GM23338 (cell line): Measurements from ENCODE around the gene ZBTB7A. TPM values are rescaled to one million over a fixed set of nuclear protein-coding genes. Genes with fewer than 3 reads are reported as not detected.

Source experiments
- ATAC-seq: fragments of 200-7000 bp; cut with Tn5 transposase; 3 replicates; pipeline ENCODE4 v1.9.1; 2020
- DNase-seq: peaks from one replicate; pipeline ENCODE4 v3.0.0-alpha.2; 2015; ENCODE audit warnings: low spot score
- H2AFZ ChIP-seq: fragments of 200-600 bp; sonication (generic); 2 replicates; pipeline ENCODE4 v1.8.0; 2016; ENCODE audit warnings: antibody characterized with exemption, mild to moderate bottlenecking, moderate library complexity
- H3F3A ChIP-seq: fragments of 200-600 bp; sonication (generic); replicated peaks from 2 replicates; pipeline ENCODE4 v1.8.0; 2017; ENCODE audit warnings: antibody characterized with exemption, mixed run types, low read depth
- H3K27ac ChIP-seq: fragments of 200-600 bp; sonication (generic); 2 replicates; pipeline ENCODE4 v1.6.1; 2016; ENCODE audit warnings: low read depth
- H3K27me3 ChIP-seq: fragments of 200-600 bp; sonication (generic); 2 replicates; pipeline ENCODE4 v1.8.0; 2016; ENCODE audit warnings: mild to moderate bottlenecking, mixed run types, moderate library complexity; ENCODE audit not compliant: insufficient read depth
- H3K36me3 ChIP-seq: fragments of 200-600 bp; sonication (generic); 2 replicates; pipeline ENCODE4 v1.8.0; 2016; ENCODE audit warnings: mild to moderate bottlenecking; ENCODE audit not compliant: insufficient read depth
- H3K4me1 ChIP-seq: fragments of 200-600 bp; sonication (generic); 2 replicates; pipeline ENCODE4 v1.8.0; 2016; ENCODE audit warnings: mild to moderate bottlenecking, moderate library complexity; ENCODE audit not compliant: insufficient read depth
- H3K4me2 ChIP-seq: fragments of 200-600 bp; sonication (generic); 2 replicates; pipeline ENCODE4 v1.7.1; 2017; ENCODE audit warnings: mixed run types
- H3K4me3 ChIP-seq: fragments of 200-600 bp; sonication (generic); 2 replicates; pipeline ENCODE4 v1.6.1; 2016; ENCODE audit warnings: mixed run types
- H3K79me2 ChIP-seq: fragments of 200-600 bp; sonication (generic); replicated peaks from 2 replicates; pipeline ENCODE4 v1.8.0; 2017; ENCODE audit warnings: mild to moderate bottlenecking; ENCODE audit not compliant: insufficient read depth
- H3K9me2 ChIP-seq: fragments of 200-600 bp; sonication (generic); 2 replicates; pipeline ENCODE4 v1.8.0; 2017; ENCODE audit not compliant: insufficient read depth
- H4K20me1 ChIP-seq: fragments of 200-600 bp; sonication (generic); replicated peaks from 2 replicates; pipeline ENCODE4 v1.8.0; 2017; ENCODE audit warnings: mild to moderate bottlenecking; ENCODE audit not compliant: insufficient read depth
- H3K27ac Mint-ChIP-seq: 2 replicates; pipeline ENCODE4 v1.8.0; 2020; ENCODE audit warnings: inconsistent platforms, mild to moderate bottlenecking, moderate library complexity, mixed read lengths
- H3K27me3 Mint-ChIP-seq: 3 replicates; pipeline ENCODE4 v1.8.0; 2022; ENCODE audit warnings: low read depth, mild to moderate bottlenecking, moderate library complexity, mixed read lengths, inconsistent platforms; ENCODE audit not compliant: insufficient read depth, poor library complexity
- H3K36me3 Mint-ChIP-seq: 3 replicates; pipeline ENCODE4 v1.8.0; 2021; ENCODE audit warnings: low read depth, mild to moderate bottlenecking, inconsistent platforms, moderate library complexity, mixed read lengths
- H3K4me1 Mint-ChIP-seq: 3 replicates; pipeline ENCODE4 v1.8.0; 2020; ENCODE audit warnings: mild to moderate bottlenecking, inconsistent platforms, mixed read lengths
- H3K4me3 Mint-ChIP-seq: 3 replicates; pipeline ENCODE4 v1.8.0; 2021; ENCODE audit warnings: moderate library complexity, mild to moderate bottlenecking, inconsistent platforms, mixed read lengths
- H3K9me3 Mint-ChIP-seq: 3 replicates; pipeline ENCODE4 v1.8.0; 2020; ENCODE audit warnings: moderate library complexity, mild to moderate bottlenecking, inconsistent platforms, mixed read lengths
- CREB1 ChIP-seq: fragments of 250-450 bp; sonication (Bioruptor Pico); IDR thresholded peaks from 2 replicates; pipeline ENCODE4 v1.5.0; 2020; ENCODE audit warnings: low read depth, mild to moderate bottlenecking, moderate library complexity
- ETS1 ChIP-seq: IDR thresholded peaks from 2 replicates; pipeline ENCODE4 v1.6.1; 2016; ENCODE audit warnings: antibody characterized with exemption
- EZH2 ChIP-seq: fragments of 200-600 bp; sonication (generic); IDR thresholded peaks from one replicate; pipeline ENCODE4 v1.8.0; 2017; ENCODE audit warnings: antibody characterized with exemption, mild to moderate bottlenecking, low read depth; ENCODE audit not compliant: unreplicated experiment
- JUNB ChIP-seq: IDR thresholded peaks from one replicate; pipeline ENCODE4 v1.6.1; 2016; ENCODE audit warnings: antibody characterized with exemption; ENCODE audit not compliant: unreplicated experiment
- NANOG ChIP-seq: IDR thresholded peaks from 2 replicates; pipeline ENCODE4 v1.6.1; 2016; ENCODE audit warnings: antibody characterized with exemption, borderline replicate concordance
- POLR2AphosphoS5 ChIP-seq: IDR thresholded peaks from 2 replicates; pipeline ENCODE4 v1.6.1; 2016; ENCODE audit warnings: antibody characterized with exemption, low read depth
- STAT1 ChIP-seq: IDR thresholded peaks from one replicate; pipeline ENCODE4 v1.6.1; 2016; ENCODE audit warnings: antibody characterized with exemption; ENCODE audit not compliant: unreplicated experiment
- ZNF462 ChIP-seq: fragments of 250-450 bp; sonication (Bioruptor Pico); IDR thresholded peaks from 2 replicates; pipeline ENCODE4 v1.5.0; 2020; ENCODE audit warnings: mild to moderate bottlenecking, moderate library complexity
- polyA plus RNA-seq: library from polyadenylated mRNA; unstranded; fragments of >200 nt; fragmentation: Nextera tagmentation; extraction: Ambion mirVana; gene quantifications from 2 replicates; pipeline ENCODE4 v1.2.1, GENCODE V29; 2016
- total RNA-seq: library from RNA; depleted of rRNA; stranded (reverse); fragments of >200 nt; shearing (Covaris generic); gene quantifications from 2 replicates; pipeline ENCODE4 v1.2.3, GENCODE V29; 2014

ZBTB7A gene
- total and polyA plus RNA-seq, 2 experiments from 2014 or later, result 9.5 to 35.0 TPM

- Histone ChIP-seq H3K4me2 (no peak overlapping the region), H4K20me1 (peaks cover 12% of the 10 kb centered on the region), H3F3A (0 out of 2 replicates have a peak, but pooled peaks cover 10% of the 10 kb centered on the region), H3K9me2 (no peaks in the 10 kb centered on the region), H3K4me1 (peaks cover 14% of the 10 kb centered on the region), H3K79me2 (peaks cover under 1% of the 10 kb centered on the region), H3K4me3 (no peak overlapping the region), H3K27me3 (no peaks in the 10 kb centered on the region), H2AFZ (no peak overlapping the region), H3K27ac (no peak overlapping the region), H3K36me3 (no peaks in the 10 kb centered on the region)
- DNase-seq, result no peak
- Mint-ChIP-seq H3K36me3 (peaks cover 15% of the 10 kb centered on the region; the same call in 2 of the 3 replicates), H3K27me3 (peaks cover 16% of the 10 kb centered on the region), H3K9me3 (no peaks in the 10 kb centered on the region; the same call in 2 of the 3 replicates), H3K4me3 (no peak overlapping the region), H3K27ac (no peak overlapping the region), H3K4me1 (peaks cover 9% of the 10 kb centered on the region)
- ATAC-seq, result peak; percentile 21
- TF ChIP-seq STAT1, result no peak
- TF ChIP-seq NANOG, result no peak
- TF ChIP-seq ZNF462, result no peak
- no peak for TF ChIP-seq POLR2AphosphoS5
- no peak for TF ChIP-seq ETS1
- no peak for TF ChIP-seq EZH2
- TF ChIP-seq CREB1 (CRISPR knock-in tag), result no peak
- no peak for TF ChIP-seq JUNB
Observed at GRCh38 chr19:4043401-4043800, 23.3 kb downstream of the ZBTB7A start.
